Transverse colon (tissue), 4 donors: ENCODE measurements around the gene ID1. TPM values are rescaled to one million over a fixed set of nuclear protein-coding genes. Genes with fewer than 3 reads are reported as not detected.
"Not testable (repeated sequence)": the region's sequence is repeated elsewhere in the genome, so short reads cannot be mapped to it uniquely, and the experiment has no call there.

ENCODE experiments used
- DNase-seq: peaks from one replicate; pipeline ENCODE4 v3.0.0-alpha.2; 2019
- H3K27ac ChIP-seq, 4 donors: fragments of 200-600 bp; sonication (generic); 2 replicates each; pipeline ENCODE4 v1.5.1; 2016 to 2018; ENCODE audit warnings: inconsistent platforms in 4 of 4
- H3K27me3 ChIP-seq: fragments of 200-600 bp; sonication (generic); 2 replicates; pipeline ENCODE4 v1.5.1; 2017; ENCODE audit warnings: inconsistent platforms
- H3K36me3 ChIP-seq, 4 donors: fragments of 200-600 bp; sonication (generic); 2 replicates each; pipeline ENCODE4 v1.5.1; 2017 to 2019; ENCODE audit warnings: inconsistent platforms in 4 of 4
- H3K4me1 ChIP-seq, 4 donors: fragments of 200-600 bp; sonication (generic); 2 replicates each; pipeline ENCODE4 v1.5.1; 2017 to 2020; ENCODE audit warnings: inconsistent platforms in 4 of 4
- H3K4me3 ChIP-seq, 4 donors: fragments of 200-600 bp; sonication (generic); 1 replicate in 1 of 4; 2 replicates in 3 of 4; pipeline versions ENCODE4 v1.5.1 to v1.6.1; 2017 to 2019; ENCODE audit warnings: inconsistent platforms in 4 of 4
- H3K9me3 ChIP-seq, 2 donors: fragments of 200-600 bp; sonication (generic); 2 replicates each; pipeline ENCODE4 v1.5.1; 2017 to 2019; ENCODE audit warnings: inconsistent platforms in 2 of 2
- CTCF ChIP-seq, 5 experiments: fragments of 200-600 bp in 3 of 5; fragments of 450-650 bp in 2 of 5; sonication (generic) in 3 of 5; IDR thresholded peaks; 1 replicate in 2 of 5; 2 replicates in 3 of 5; pipeline ENCODE4 v1.5.1; 2016 to 2017; ENCODE audit warnings: antibody characterized with exemption in 5 of 5, inconsistent platforms in 3 of 5, mild to moderate bottlenecking in 2 of 5, moderate library complexity in 1 of 5
- EP300 ChIP-seq: sonication (generic); formaldehyde crosslinking; IDR thresholded peaks from one replicate; pipeline ENCODE4 v1.6.1; 2017; ENCODE audit warnings: antibody characterized with exemption, low read depth
- POLR2A ChIP-seq: fragments of 450-650 bp; IDR thresholded peaks from one replicate; pipeline ENCODE4 v1.6.1; 2016; ENCODE audit warnings: antibody characterized with exemption, mild to moderate bottlenecking, moderate library complexity
- POLR2AphosphoS5 ChIP-seq, 3 donors: sonication (generic); formaldehyde crosslinking; IDR thresholded peaks; one replicate each; pipeline ENCODE4 v1.6.1; 2016; ENCODE audit warnings: antibody characterized with exemption in 3 of 3
- WGBS, 2 donors: methylation state at CpG; one replicate each; pipeline ENCODE4 v1.1.5; 2018; ENCODE audit warnings: low coverage in 1 of 2; 5-methylcytosine and 5-hydroxymethylcytosine counted together
- in situ Hi-C, 4 donors: fragments of 200-750 bp; cut with MboI; loops; one replicate each; pipeline versions ENCODE4 v1.15.0 to v1.15.1; 2017; ENCODE audit warnings: low sequenced_read_pairs in 3 of 4, low pct_ligation_motif_present in 1 of 4, low pct_unique_long_range_greater_than_20kb in 1 of 4
- intact Hi-C: fragments of 100-400 bp; cut with DNase I; formaldehyde crosslinking; loops from one replicate; pipeline ENCODE4 v1.15.1; 2023; ENCODE audit warnings: low total_unique reads
- total RNA-seq, 4 donors: library from RNA; depleted of rRNA; stranded (reverse); fragments of >200 nt; gene quantifications; one replicate each; pipeline ENCODE4 v1.1.0, GENCODE V29; 2016

The ID1 gene
- total RNA-seq, 4 donors from 2014 or later, result 516 to 1,015 (median 933) TPM

GRCh38 chr20:31576751-31577150, 28.3 kb upstream of the ID1 start:
- Histone ChIP-seq H3K4me1 (peaks cover 5 to 25% (median 17%) of the 10 kb centered on the region in 4 donors), H3K4me3 (no peak overlapping the region), H3K27ac (no peak overlapping the region), H3K36me3 (no peaks in the 10 kb centered on the region), H3K9me3 (no peaks in the 10 kb centered on the region), H3K27me3 (no peaks in the 10 kb centered on the region)
- intact Hi-C loops, result no loop called here
- TF ChIP-seq POLR2A, result no peak
- TF ChIP-seq CTCF (IDR thresholded peaks at IDR 0.05), result no peak
- TF ChIP-seq EP300, result no peak
- no peak for TF ChIP-seq POLR2AphosphoS5 (IDR thresholded peaks at IDR 0.05)
- DNase-seq, result no peak
- in situ Hi-C loops, result no loop called here
- WGBS, 2 donors, result 88% methylated on average over 2 of the region's 2 CpGs; no CpG with 5 or more reads in 1 of the 2 donors

- H3K36me3 ChIP-seq, result no peaks in the 10 kb centered on the region
- no peak for TF ChIP-seq POLR2A
- no peak for TF ChIP-seq CTCF (IDR thresholded peaks at IDR 0.05)
- no peak for TF ChIP-seq POLR2AphosphoS5 (IDR thresholded peaks at IDR 0.05)
- TF ChIP-seq EP300, result no peak
- intact Hi-C loops (no loop called here), in situ Hi-C loops (no loop called here)
- no peak overlapping the region for H3K4me3 ChIP-seq
- no peaks in the 10 kb centered on the region for H3K9me3 ChIP-seq
- no peak for DNase-seq
- no peak overlapping the region for H3K27ac ChIP-seq
- H3K27me3 ChIP-seq, result no peaks in the 10 kb centered on the region
- WGBS, 2 donors, result 89 to 100% methylated on average over 1 to 9 of the region's 9 CpGs
- peaks cover 4 to 20% (median 13%) of the 10 kb centered on the region in 4 donors for H3K4me1 ChIP-seq
Observed at GRCh38 chr20:31577194-31577593, 27.9 kb upstream of the ID1 start.

DNA sequence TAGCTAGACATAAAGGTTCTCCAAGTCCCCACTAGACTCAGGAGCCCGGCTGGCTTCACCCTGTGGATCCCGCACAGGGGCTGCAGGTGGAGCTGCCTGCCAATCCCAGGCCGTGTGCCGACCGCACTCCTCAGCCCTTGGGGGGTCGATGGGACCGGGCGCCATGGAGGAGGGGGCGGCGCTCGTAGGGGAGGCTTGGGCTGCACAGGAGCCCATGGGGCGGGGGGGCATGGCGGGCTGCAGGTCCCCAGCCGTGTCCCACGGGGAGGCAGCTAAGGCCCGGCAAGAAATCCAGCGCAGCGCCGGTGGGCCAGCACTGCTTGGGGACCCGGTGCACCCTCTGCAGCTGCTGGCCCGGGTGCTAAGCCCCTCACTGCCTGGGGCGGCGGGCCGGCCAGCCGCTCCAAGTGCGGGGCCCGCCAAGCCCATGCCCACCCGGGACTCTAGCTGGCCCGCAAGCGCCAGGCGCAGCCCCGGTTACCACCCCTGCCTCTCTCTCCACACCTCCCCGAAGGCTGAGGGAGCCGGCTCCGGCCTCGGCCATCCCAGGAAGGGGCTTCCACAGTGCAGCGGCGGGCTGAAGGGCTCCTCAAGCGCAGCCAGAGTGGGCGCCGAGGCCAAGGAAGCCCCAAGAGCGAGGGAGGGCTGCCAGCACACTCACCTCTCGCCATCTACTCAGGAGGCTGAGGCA, 26.5 kb upstream of the ID1 start:
- in situ Hi-C loops (no loop called here), intact Hi-C loops (no loop called here)
- DNase-seq, result no peak
- TF ChIP-seq POLR2AphosphoS5 (IDR thresholded peaks at IDR 0.05), result no peak
- TF ChIP-seq POLR2A, result no peak
- TF ChIP-seq CTCF (IDR thresholded peaks at IDR 0.05), result no peak
- TF ChIP-seq EP300, result no peak
- Histone ChIP-seq H3K27ac (no peak overlapping the region), H3K36me3 (no peaks in the 10 kb centered on the region), H3K4me1 (peaks cover 0 to 12% (median 5%) of the 10 kb centered on the region in 4 donors), H3K27me3 (no peaks in the 10 kb centered on the region), H3K9me3 (no peaks in the 10 kb centered on the region), H3K4me3 (no peak overlapping the region)
- WGBS, 2 donors, result 96% methylated on average over 37 of the region's 43 CpGs; no CpG with 5 or more reads in 1 of the 2 donors

GRCh38 chr20:31579245-31579644, 25.8 kb upstream of the ID1 start:
- H3K36me3 ChIP-seq, result no peaks in the 10 kb centered on the region
- H3K4me1 ChIP-seq, result peaks cover 0 to 5% (median under 1%) of the 10 kb centered on the region in 4 donors
- H3K27me3 ChIP-seq, result no peaks in the 10 kb centered on the region
- H3K27ac ChIP-seq, result no peak overlapping the region
- DNase-seq, result no peak
- no peak overlapping the region for H3K4me3 ChIP-seq
- no peaks in the 10 kb centered on the region for H3K9me3 ChIP-seq
- intact Hi-C loops (no loop called here), in situ Hi-C loops (no loop called here)
- TF ChIP-seq POLR2AphosphoS5 (IDR thresholded peaks at IDR 0.05), result no peak
- TF ChIP-seq EP300, result no peak
- no peak for TF ChIP-seq POLR2A
- no peak for TF ChIP-seq CTCF (IDR thresholded peaks at IDR 0.05)
- 81 to 91% methylated on average over 5 to 6 of the region's 6 CpGs for WGBS, 2 donors

DNA sequence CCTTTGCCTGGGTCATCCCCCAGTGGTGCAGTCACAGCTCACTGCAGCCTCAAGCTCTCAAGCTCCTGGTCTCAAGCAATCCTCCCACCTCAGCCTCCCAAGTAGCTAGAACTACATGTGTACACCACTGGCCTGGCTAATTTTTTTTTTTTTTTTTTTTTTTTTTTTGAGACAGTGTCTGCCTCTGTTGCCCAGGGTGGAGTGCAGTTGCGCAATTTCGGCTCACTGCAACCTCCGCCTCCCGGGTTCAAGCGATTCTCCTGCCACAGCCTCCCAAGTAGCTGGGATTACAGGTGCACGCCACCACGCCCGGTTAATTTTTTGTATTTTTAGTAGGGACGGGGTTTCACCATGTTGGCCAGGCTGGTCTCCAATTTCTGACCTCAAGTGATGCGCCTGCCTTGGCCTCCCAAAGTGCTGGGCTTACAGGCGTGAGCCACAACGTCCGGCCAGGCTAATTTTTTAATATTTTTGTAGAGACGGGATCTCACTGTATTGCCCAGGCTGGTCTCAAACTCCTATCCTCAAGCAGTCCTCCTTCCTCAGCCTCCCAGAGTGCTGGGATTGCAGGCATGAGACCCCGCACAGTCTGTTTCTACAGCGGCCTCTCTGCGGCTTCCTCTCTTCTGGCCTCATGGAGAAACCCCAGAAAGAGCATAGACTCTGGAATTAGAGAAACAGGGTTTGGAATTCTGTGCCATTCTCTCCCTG, 25.0 kb upstream of the ID1 start:
- DNase-seq, H3K36me3 ChIP-seq, in situ Hi-C loops, H3K27me3 ChIP-seq, H3K4me3 ChIP-seq, H3K9me3 ChIP-seq, intact Hi-C loops, H3K27ac ChIP-seq, H3K4me1 ChIP-seq: not testable (repeated sequence)
- WGBS, 2 donors, result 92 to 94% methylated on average over 7 to 17 of the region's 17 CpGs
